Measurements from ENCODE around the gene UBE2Z.

The UBE2Z gene

GRCh38 chr17:48960834-48961515, 52.8 kb downstream of the UBE2Z start:
- DNase-seq (ENCODE audit: low read depth, low spot score), result no peak

GRCh38 chr17:48961516-48962233, 53.5 kb downstream of the UBE2Z start:
- no peak for DNase-seq (ENCODE audit: low read depth, low spot score)

DNA sequence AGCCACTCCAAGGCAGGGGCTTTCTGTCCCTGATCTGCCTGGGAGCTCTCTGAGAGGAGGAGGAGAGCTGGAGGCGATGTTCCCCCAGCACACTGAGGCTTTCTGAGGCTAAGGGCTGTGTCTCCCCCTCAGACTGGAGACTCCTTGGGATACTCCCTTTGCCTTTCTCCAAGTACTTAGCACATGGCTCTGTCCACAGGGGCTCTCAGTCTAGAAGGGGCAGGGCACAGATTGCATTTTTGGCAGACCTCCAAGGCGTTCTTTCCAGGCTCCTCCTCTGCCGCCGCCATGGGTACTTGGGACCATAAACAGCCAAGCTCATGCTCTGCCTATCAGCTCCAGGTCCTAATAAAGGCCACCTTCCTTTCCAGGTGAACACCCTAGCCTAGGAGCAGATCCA, 62.0 kb downstream of the UBE2Z start:
- DNase-seq (ENCODE audit: low read depth, low spot score), result no peak

DNA sequence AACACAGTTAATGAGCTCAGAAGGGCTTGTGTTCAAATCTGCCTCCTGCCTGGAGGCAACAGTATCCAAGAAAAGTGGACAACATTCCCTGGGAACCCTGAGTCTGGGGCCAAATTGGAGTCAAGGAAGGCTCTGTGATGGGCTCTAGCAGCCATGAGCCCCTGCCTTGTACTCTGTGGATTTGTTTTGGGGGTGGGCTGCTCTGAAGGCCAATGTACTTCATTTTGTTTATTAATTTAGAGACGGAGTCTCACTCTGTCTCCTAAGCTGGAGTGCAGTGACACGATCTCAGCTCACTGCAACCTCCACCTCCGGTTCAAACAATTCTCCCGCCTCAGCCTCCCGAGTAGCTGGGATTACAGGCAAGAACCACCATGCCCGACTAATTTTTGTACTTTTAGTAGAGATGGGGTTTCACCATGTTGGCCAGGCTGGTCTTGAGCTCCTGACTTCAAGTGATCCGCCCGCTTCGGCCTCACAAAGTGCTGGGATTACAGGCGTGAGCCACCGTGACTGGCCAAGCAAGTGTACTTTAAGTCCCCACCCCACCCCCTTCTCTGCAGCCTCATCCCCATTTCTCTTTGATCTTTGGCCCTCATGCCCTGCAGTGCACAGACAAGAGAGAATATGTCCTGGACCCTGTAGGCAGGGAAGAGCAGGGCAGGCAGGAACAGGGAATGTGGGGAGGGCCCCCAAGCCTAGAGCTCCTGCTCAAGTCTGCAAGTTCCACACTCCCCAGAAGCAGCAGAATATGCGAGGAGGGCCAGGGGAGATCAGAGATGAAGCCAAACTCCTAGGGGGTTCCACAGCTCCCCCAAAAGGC, 62.9 kb downstream of the UBE2Z start:
- no peak for DNase-seq (ENCODE audit: low read depth, low spot score)

DNA sequence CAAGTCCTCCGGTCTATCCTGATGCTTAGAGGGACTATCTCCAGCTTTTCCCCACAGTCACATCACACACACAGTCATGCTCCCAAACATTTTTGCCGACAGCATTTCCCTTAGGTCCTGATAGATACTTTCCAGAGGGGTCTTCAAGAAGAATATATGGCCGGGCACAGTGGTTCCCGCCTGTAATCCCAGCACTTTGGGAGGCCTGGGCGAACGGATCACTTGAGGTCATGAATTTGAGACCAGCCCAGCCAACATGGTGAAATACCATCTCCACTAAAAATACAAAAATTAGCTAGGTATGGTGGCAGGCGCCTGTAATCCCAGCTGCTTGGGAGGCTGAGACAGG, 64.5 kb downstream of the UBE2Z start:
- no peak for DNase-seq (ENCODE audit: low read depth, low spot score)

DNA sequence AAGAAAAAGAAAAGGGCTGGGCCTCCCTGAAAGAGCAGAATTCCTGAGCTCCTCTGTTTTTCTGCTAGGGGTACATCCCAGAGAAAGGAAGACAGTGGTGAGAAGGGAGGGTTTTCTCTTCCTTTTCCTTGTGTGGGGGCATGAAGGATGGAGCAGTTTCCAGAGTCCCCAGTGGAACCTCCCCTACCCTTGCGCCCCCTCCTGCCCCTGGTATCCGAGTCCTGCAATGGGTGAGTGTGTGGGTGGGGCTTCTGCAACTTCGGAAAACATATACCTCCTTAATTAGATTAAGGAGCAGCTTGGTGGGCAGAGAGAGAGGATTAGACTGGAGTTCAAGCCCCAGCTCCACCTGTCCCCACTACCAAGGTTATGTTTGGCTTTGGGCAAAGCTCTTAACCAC, 65.6 kb downstream of the UBE2Z start:
- DNase-seq (ENCODE audit: low read depth, low spot score), result no peak

Data from activated naive CD8-positive, alpha-beta T cell treated with anti-CD3 and anti-CD28 coated beads, Interleukin-2, amount 50 U/mL, for 16 hours (primary cell).